NK-92 treated with Interleukin-12 subunit alpha and Interleukin-12 subunit beta, amount 100 ng/mL, for 24 hours (cell line): ENCODE results near the gene GCC1.
A peak's percentile ranks its signal among the peaks of the same experiment; 100 is the strongest.

ENCODE experiments used
- DNase-seq: peaks from one replicate; lab custom pipeline; 2025; lab: John Stamatoyannopoulos, UW

The GCC1 gene

GRCh38 chr7:127585044-127585953, at the start of gene GCC1:
GCC1 (minus strand) TSS chr7:127585596; CDS start chr7:127585182, 414 bp downstream.
- peak; percentile 80 for DNase-seq

DNA sequence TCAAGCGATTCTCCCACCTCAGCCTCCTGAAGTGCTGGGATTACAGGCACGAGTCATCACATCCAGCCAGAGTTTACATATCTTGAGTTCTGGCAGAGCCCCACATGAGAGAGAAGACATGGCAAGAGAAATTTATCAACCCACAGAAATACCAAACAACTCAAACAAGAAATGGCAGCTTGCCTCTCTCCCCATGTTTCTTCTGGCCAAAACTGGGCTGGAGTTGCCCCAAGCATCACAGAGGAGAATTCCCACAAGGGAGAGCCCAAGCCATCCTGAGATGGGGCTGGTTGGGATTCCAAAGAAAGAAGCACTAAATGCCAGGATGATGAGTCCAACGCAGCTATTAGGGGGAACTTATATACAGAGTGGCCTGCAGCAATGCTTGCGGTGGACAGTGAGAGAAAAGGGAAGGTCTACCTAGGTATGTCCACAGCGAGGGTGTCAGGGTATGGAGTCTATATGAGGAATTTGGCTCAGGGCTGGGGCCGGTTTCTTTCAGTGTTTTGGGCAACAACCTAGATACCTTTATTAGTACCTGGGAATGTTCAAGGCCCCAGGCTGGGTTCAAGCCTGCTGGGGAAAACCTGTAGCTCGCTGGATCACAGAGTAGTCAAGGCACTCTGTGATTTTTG, 47.0 kb upstream of the GCC1 start:
- DNase-seq = no peak

DNA sequence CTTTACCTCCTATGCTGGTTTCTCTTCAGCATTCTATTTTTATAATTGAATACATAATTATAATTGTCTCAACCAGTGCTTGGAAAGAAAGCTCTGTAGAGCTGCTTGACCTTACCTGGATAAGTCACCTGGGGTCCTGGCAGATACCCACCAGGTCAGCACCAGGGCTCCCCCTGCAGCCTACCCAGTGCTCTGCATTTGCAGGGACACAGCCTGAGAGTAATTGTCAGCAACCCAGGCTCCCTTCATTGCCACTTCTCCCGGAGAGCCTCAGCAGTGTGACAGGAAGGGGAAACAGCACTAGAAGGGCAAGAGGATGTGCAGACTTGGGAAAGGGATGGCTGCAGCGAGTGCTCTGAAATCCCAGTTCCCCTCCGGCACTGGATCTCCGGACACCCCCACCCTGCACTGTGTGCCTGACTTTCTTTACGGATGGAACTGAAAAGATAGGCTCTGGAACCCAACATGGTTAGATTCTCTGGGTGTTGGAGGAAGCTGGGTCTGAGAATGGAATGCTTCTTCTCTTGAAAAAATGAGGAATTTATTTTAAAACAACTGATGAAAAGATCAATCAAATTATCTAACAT, 44.0 kb upstream of the GCC1 start:
- no peak for DNase-seq

GRCh38 chr7:127628445-127628844, 43.0 kb upstream of the GCC1 start:
- DNase-seq = no peak

DNA sequence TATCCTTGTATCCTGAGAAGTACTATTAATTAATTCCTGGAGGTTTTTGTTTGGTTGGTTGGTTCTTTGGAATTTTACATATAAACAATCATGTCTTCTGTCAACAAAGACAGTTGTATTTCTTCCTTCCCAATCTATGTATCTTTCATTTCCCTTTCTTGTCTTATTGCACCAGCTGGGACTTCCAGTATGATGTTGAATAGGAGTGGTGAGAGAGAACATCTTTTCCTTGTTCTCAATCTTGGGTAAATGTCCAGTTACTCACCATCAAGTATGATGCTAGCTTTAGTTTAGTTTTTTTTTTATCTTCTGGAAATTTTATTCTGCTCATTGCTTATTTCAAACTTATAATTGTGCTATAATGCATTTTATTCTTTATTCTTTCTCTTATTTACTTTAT, 39.9 kb upstream of the GCC1 start:
- no peak for DNase-seq

DNA sequence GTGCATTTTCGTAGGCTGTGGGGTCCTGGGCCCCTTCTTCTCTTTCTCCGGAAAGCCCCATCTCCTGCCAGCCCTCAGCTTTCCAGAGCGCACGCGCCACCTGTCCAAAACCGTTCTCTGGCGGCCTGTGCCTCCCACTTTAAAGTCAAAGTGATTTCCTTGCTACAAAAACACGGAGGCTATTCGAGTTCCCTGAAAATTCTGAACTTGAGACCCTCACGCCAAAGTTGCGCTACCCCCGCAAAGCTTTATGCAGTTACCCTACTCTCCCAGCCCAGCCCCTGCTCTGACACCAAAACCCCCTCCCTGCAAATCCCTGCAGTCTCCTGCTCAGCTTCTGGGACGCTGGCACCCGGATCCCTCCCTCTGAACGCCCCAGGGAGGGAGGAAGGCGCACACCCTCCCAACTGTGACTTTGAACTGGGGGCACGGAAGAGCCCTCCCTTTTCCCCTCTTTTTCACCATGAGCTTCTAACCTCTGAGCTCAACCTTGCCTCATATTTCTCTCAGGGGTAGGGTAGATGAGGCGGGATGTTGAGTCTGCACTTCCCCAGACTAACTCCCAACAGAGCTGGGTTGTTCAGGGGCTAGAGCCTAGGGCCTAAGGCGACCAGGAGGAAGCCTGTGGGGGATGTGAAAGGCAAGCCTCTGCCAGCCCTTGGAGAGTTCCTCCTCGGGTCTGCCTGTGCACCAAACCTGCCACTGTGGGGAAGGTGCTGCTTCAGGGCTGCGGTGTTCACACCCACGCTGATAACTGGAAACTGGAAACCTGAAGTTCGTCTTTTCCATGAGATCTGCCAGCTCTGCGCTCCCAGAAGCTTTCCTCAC, 35.2 kb upstream of the GCC1 start:
- no peak for DNase-seq

- no peak for DNase-seq
Measured at GRCh38 chr7:127619681-127620405, 34.4 kb upstream of the GCC1 start.

DNA sequence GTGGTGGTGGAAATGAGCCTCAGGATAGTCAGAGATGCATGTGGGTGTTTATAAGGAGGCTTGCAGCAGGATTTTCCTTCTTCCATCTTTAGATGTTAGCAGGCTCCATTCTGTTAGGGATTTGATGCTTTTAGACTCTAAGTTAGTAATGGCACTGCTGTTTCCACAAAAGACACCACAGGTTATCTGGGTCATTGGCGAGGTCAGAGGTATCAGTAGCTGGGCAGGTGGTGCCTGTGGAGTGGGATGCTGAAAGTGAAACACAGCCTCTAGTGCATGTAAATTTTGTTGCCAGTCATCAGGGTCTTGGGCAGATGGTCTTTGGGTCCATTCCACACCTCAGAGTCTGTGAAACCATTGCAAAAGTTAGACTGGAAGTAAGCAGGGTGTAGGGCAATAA, 33.4 kb upstream of the GCC1 start:
- no peak for DNase-seq

DNA sequence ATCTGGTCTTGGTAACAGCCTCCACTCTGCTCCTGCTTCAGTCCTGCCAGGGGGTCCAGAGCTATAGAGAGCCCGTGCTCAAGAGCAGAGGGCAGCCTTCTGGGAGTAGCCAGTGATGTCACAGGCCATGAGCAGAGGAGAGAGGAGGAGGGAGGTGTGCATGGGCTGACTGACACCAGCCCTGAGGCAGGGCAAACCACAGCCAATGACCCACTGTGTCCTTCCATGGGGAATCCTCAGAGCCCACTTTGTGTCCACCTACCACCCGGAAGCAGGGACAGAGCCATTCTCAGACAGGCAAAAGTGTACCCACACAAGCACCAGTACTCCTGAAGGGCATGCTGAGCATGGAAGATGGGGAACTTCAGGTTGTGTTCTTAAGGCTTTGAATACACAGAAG, 32.6 kb upstream of the GCC1 start, which contains the start of gene PAX4:
PAX4 (minus strand) TSS at position 101 of the 400 bp plus-strand sequence. CDS start 2,214 bp downstream, outside the sequence.
- no peak for DNase-seq

GRCh38 chr7:127616724-127617123, 31.3 kb upstream of the GCC1 start:
- no peak for DNase-seq

GRCh38 chr7:127612263-127612662, 26.9 kb upstream of the GCC1 start:
- no peak for DNase-seq

DNA sequence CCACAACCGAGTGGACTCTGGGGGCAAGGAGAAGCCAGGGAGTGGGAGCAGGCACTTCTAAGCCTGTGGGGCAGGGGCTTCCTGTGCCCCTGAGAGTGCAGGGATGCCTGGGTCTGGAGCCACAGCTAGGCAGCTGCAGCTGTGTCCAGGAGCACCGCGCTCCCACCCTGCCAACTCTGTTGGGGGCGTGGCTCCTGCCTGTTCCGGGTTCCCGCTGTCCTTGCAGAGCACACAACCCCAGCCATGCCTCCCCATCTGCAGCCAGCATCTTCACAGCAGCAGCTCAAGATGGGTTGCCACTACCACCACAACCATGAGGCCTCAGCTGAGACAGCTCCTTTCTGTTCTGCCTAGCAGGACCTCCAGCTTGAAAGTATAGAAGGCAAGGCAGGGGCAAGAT, 23.9 kb upstream of the GCC1 start:
- DNase-seq = no peak

GRCh38 chr7:127608446-127608845, 23.1 kb upstream of the GCC1 start:
- DNase-seq = no peak

DNA sequence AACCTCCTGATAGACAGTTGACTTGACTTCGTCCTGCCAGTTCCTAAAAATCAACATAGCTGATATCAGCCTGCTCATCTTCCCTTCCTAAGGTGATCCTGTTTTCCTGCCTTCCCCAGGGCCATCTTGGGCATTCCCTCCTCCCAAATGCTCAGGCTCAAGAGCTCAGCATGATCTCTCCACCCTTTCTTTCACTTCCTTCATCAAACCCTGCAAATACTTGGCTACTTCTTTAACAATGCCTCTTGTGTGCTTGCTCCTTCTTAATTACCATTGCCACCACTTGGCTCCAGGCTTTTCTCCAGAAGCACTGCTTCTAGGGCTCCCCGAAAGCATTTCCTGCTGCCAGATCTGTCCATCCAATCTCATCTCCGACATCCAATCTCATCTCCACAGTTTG, 15.5 kb upstream of the GCC1 start:
- no peak for DNase-seq

- no peak for DNase-seq
Measured at GRCh38 chr7:127598318-127598717, 12.9 kb upstream of the GCC1 start.

DNA sequence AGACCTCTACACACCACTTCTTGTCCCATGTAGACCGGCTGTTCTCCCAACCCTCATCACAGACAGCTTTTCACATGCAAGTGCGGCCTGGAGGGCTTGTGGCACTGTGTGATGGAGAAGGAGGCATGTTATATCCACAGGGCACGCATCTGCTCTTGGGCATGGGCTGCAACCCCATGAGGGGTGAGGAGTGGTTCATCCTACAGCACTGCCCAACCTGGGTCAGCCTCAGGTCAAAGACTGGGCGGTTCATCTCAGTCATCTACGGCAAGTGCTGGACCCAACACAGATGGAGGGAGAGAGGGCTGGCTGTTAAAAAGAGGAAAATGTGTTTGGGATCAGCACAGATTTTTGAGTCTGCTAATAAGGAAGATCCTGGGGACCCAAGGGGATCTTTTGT, 10.3 kb upstream of the GCC1 start:
- no peak for DNase-seq

DNA sequence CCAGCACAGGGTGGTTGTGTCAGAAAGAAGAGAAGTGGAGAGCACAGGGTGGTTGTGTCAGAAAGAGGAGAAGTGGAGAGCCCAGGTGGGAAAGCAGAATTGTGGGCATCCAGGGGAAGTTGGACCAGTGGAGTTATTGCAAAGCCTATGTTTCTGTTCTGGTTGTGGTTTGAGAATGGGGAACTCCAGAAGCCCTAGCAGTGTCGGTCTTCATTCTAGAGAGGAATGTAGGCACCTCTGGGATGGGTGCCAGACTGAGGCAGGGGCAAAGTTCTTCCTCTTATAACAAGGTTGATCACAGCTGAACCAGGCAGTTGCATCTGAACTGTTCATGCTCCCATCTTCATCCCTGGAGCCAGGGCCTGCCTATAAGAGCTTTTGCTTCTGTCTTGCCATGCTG, 9.1 kb upstream of the GCC1 start:
- no peak for DNase-seq

- DNase-seq = no peak
Measured at GRCh38 chr7:127592550-127592949, 7.2 kb upstream of the GCC1 start.

- DNase-seq = no peak
Measured at GRCh38 chr7:127591591-127591990, 6.2 kb upstream of the GCC1 start.

- no peak for DNase-seq
Measured at GRCh38 chr7:127591189-127591588, 5.8 kb upstream of the GCC1 start.

- no peak for DNase-seq
Measured at GRCh38 chr7:127589896-127590295, 4.5 kb upstream of the GCC1 start.
